GM18505 (cell line): ENCODE measurements around the gene FBXO31.
"Not testable (repeated sequence)": the region's sequence is repeated elsewhere in the genome, so short reads cannot be mapped to it uniquely, and the experiment has no call there.

Experiments used
- ATAC-seq: cut with Tn5 transposase; IDR thresholded peaks from one replicate; pipeline ENCODE4 v1.9.1; 2021; ENCODE audit not compliant: unreplicated experiment
- POLR2A ChIP-seq: IDR thresholded peaks from 4 replicates; pipeline ENCODE4 v1.6.1; 2011; ENCODE audit warnings: borderline replicate concordance; ENCODE audit not compliant: insufficient read depth, insufficient read length; ENCODE audit errors: extremely low read depth

The FBXO31 gene

GRCh38 chr16:87387942-87388817, 4.6 kb upstream of the FBXO31 start:
- peak; percentile 33 for ATAC-seq
- peak; percentile 37 for TF ChIP-seq POLR2A

- ATAC-seq = not testable (repeated sequence)
These were observed 1.2 kb upstream of the FBXO31 start for GRCh38 chr16:87384875-87385167.

- peak; percentile 1 for TF ChIP-seq POLR2A
- peak; percentile 9 for ATAC-seq
These were observed 742 bp upstream of the FBXO31 start for GRCh38 chr16:87384162-87384874.

GRCh38 chr16:87382023-87382785, 1.4 kb downstream of the FBXO31 start:
- no peak for ATAC-seq
- no peak for TF ChIP-seq POLR2A

- ATAC-seq = no peak
- TF ChIP-seq POLR2A = no peak
These were observed 2.7 kb downstream of the FBXO31 start for GRCh38 chr16:87380881-87381280.

- no peak for ATAC-seq
- TF ChIP-seq POLR2A = no peak
These were observed 3.2 kb downstream of the FBXO31 start for GRCh38 chr16:87380403-87380802.

GRCh38 chr16:87379312-87379752, 4.2 kb downstream of the FBXO31 start:
- ATAC-seq = not testable (repeated sequence)

- ATAC-seq = no peak
- no peak for TF ChIP-seq POLR2A
These were observed 6.9 kb downstream of the FBXO31 start for GRCh38 chr16:87376660-87377059.

- no peak for TF ChIP-seq POLR2A
- ATAC-seq = no peak
These were observed 8.0 kb downstream of the FBXO31 start for GRCh38 chr16:87375426-87376135.

- no peak for TF ChIP-seq POLR2A
- ATAC-seq = no peak
These were observed 9.3 kb downstream of the FBXO31 start for GRCh38 chr16:87374313-87374712.

- ATAC-seq = no peak
- TF ChIP-seq POLR2A = no peak
These were observed 11.3 kb downstream of the FBXO31 start for GRCh38 chr16:87372305-87372704.

- ATAC-seq = no peak
- TF ChIP-seq POLR2A = no peak
These were observed 12.2 kb downstream of the FBXO31 start for GRCh38 chr16:87371261-87371866.
